Glomerular visceral epithelial cell (primary cell): Measurements from ENCODE around the gene HRC.
"Not testable (repeated sequence)": the region's sequence is repeated elsewhere in the genome, so short reads cannot be mapped to it uniquely, and the experiment has no call there.

ENCODE experiments used
- DNase-seq: peaks from one replicate; pipeline ENCODE4 v3.0.0-alpha.2; 2016; ENCODE audit errors: extremely low spot score

Gene HRC

GRCh38 chr19:49155005-49155819, at the start of gene HRC:
Gene HRC (minus strand): TSS chr19:49155396. CDS start chr19:49155237, 159 bp downstream.
- no peak for DNase-seq

- no peak for DNase-seq
Measured at GRCh38 chr19:49201042-49201441, 45.8 kb upstream of the HRC start.

DNA sequence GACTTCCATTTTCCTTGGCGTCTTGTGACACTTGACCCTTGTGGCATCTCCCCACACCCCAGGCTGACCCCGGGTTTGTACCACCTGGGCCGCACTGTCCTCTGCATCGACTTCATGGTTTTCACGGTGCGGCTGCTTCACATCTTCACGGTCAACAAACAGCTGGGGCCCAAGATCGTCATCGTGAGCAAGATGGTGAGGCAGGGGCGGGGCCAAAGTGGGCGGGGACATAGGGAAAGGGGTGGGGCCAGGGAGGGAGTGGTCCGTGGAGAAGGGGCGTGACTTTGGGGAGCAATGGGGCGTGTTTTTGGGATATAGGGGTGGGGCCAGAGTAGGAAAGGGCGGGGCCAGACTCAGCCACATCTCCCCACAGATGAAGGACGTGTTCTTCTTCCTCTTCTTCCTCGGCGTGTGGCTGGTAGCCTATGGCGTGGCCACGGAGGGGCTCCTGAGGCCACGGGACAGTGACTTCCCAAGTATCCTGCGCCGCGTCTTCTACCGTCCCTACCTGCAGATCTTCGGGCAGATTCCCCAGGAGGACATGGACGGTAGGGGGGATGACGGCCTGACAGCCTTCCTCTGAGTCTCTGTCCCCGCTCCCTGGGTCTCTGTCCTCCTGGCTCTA, 45.2 kb upstream of the HRC start:
- peak; percentile 21 for DNase-seq

DNA sequence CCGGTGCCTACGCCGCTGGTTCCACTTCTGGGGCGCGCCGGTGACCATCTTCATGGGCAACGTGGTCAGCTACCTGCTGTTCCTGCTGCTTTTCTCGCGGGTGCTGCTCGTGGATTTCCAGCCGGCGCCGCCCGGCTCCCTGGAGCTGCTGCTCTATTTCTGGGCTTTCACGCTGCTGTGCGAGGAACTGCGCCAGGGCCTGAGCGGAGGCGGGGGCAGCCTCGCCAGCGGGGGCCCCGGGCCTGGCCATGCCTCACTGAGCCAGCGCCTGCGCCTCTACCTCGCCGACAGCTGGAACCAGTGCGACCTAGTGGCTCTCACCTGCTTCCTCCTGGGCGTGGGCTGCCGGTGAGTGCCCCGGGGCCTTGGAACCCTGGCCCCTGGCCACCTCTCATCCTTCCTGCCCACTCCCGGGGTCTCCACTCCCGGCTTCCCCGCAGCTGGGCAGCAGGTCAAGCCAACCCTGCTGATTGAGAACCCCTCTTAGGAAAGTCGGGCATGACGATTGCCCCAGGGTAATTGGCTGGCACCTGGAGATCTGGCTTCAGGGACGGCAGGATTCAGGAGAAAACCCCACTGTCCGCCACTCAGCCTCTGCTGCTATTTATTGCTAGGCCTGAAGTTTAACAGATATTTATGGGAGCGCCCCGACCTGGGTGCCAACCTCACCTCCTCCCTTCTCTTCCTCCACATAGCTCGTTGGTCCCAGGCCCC, 41.5 kb upstream of the HRC start:
- no peak for DNase-seq

DNA sequence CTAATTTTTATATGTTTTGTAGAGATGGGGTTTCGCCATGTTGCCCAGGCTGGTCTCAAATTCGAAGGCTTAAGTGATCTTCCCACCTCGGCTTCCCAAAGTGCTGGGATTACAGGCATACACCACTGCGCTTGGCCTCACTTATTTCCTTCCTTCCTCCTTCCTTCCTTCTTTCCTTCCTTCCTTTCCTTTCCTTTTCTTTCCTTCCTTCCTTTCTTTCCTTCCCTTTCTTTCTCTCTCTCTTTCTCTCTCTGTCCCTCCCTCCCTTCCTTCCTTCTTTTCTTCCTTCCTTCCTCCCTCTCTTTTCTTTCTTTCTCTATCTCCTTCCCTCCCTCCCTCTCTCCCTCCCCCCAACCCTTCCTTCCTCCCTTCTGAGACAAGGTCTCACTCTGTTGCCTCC, 39.2 kb upstream of the HRC start:
- no peak for DNase-seq

GRCh38 chr19:49193822-49194394, 38.7 kb upstream of the HRC start:
- no peak for DNase-seq

DNA sequence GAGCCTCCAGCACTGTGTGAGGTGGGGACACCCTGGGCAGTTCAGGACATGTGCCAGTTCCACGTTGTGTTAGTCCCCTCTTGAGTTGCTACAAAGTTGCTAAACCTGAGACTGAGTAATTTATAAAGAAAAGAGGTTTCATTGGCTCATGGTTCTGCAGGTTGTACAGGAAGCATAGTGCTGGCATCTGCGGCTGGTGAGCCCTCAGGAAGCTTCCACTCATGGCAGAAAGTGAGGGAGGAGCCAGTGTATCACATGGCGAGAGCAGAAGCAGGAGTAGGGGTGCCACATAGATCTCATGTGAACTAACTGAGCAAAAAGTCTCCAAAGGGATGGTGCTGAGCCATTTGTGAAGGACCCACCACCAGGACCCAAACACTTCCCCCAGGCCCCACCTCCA, 35.6 kb upstream of the HRC start:
- DNase-seq: no peak

GRCh38 chr19:49189259-49189658, 34.1 kb upstream of the HRC start:
- no peak for DNase-seq

DNA sequence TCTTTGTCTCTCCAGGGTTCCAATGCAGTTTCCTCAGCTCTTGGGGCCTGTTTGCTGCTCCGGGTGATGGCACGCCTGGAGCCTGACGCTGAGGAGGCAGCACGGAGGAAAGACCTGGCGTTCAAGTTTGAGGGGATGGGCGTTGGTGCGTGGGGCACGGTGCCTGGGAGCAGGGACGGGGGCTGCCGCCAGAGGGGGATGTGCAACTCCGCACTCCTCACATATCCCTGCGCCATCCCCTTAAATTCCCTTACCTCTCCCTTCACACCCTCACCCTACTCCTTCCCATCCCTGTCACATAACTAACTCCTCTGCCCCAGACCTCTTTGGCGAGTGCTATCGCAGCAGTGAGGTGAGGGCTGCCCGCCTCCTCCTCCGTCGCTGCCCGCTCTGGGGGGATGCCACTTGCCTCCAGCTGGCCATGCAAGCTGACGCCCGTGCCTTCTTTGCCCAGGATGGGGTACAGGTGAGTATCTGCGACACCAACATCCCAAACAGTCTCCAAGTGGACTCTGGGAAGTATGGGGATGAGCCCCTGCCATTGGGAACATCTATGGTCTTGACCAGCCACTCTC, 33.5 kb upstream of the HRC start:
- no peak for DNase-seq

DNA sequence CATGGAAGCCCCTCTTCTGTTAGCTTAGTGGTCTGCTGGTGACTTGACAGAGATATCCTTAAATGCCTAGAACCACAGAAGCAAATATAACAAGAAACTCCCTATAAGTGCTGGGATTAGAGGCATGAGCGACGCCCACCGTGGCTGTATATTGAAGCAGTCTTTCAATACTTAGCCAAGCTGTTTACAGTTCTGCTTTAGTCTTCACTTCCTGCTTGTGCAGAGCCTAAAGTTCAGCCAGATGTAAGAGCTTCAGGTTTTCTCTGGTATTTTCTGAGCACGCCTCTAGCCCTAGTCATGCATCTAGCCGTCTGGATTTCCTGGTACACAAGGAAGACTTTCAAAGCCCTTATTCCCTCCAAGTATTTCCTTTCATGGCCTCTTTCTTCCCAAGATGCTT, 30.9 kb upstream of the HRC start:
- no peak for DNase-seq

DNA sequence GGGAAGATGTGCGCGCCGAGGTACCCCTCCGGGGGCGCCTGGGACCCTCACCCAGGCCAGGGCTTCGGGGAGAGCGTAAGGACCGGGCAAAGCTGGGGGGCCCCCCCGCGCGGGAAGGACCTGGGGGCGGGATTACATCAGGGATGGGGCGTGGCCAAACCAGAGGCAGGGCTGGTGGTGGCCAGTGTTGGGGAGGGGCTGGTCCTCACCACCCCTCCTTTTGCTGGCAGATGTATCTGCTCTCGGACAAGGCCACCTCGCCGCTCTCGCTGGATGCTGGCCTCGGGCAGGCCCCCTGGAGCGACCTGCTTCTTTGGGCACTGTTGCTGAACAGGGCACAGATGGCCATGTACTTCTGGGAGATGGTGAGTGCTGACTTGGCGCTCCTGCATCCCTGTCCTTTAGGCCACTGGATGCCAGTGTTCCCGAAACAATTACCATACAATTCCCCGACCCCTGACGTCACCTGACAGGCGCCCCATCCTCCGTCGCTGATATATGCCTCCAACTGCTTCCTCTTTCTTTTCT, 27.7 kb upstream of the HRC start:
- DNase-seq: no peak

- DNase-seq: not testable (repeated sequence)
Measured at GRCh38 chr19:49182010-49182847, 27.0 kb upstream of the HRC start.

DNA sequence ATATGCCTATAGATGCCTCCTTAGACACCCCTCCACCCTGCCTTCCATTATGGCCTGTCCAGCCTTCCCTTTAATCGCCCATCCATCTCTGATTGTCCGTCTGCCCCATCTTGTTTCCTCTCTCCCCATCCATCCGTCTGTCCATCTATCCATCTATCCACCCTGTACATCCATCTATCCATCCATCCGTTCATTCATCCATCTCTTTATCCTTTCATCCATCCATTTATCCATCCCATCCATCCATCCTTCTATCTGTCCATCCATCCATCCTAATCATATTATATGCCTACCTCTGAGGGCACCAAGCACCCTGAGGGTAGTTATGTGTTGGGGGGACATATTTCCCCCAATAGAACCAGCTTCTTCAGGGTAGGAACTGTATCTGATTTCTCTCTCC, 25.5 kb upstream of the HRC start:
- DNase-seq: no peak

DNA sequence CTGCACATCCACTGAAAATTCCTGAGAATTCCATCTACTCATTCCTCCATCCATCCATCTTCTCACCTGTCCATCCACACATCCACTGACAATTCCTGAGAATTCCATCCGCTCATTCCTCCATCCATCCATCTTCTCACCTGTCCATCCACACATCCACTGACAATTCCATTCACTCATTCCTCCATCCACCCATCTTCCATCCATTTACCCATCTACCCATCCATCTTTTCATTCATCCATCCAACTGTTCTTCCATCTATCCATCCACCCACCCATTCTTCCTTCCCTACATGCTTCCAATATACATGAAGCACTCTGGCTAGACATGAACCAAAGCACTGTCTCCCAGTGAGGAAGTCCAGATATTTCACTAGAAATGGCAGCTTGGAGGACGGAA, 18.0 kb upstream of the HRC start:
- DNase-seq: no peak

DNA sequence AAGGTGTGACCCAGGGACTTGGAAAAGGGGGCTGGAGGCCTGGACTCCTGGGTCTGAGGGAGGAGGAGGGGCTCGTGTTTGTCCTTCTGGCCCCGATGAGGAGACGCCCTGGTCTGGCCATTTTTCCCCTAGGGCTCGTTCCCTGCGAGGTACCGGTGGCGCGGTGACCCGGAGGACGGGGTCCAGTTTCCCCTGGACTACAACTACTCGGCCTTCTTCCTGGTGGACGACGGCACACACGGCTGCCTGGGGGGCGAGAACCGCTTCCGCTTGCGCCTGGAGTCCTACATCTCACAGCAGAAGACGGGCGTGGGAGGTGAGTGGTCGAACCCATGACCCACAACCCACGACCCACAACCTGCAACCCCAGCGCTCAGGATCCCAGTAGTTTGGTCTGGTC, 13.2 kb upstream of the HRC start:
- DNase-seq: no peak

DNA sequence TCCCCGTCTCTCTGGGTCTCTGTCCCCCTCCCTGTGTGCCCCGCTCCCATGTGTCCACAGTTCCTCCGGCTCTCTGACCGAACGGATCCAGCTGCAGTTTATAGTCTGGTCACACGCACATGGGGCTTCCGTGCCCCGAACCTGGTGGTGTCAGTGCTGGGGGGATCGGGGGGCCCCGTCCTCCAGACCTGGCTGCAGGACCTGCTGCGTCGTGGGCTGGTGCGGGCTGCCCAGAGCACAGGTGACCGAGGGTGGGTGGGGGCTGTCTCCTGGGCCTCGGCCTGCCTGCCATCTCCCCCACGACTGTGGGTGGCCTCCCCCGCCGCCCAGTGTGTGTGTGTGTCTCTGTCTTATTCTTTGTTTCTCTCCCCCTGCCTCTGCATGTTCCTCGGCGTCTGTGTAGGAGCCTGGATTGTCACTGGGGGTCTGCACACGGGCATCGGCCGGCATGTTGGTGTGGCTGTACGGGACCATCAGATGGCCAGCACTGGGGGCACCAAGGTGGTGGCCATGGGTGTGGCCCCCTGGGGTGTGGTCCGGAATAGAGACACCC, 12.7 kb upstream of the HRC start:
- no peak for DNase-seq

GRCh38 chr19:49165865-49166301, 10.7 kb upstream of the HRC start:
- no peak for DNase-seq

DNA sequence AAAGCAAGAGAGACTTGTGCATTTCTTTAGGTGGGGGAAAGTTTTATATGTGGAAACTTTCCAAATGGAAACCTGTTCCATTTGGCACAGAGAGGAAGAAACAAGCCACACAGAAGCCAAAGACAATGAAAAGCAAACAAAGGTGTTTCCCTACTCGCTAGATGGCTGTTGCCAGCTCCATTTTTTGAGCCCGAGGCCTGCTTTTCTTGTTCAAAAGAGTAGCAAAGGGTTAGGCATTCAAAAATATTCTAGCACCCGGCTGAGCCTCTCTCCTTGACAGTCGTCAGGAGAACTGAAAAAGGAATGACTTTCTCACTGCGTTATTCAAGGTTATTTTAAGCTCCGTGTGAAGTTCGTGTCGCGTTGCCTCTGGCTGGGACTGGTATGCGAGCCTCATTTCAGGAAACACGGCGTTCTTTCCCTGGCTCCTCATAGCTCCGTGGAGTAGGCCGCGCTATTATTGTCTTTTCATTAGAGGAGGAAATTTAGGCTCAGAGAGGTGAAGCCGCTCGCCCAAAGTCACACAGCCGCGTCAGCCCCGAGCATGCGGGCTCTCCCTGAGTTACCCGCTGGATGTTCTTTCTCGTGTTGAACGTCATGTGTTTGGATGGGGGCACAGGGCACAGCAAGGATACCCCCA, 10.0 kb upstream of the HRC start:
- DNase-seq: no peak

DNA sequence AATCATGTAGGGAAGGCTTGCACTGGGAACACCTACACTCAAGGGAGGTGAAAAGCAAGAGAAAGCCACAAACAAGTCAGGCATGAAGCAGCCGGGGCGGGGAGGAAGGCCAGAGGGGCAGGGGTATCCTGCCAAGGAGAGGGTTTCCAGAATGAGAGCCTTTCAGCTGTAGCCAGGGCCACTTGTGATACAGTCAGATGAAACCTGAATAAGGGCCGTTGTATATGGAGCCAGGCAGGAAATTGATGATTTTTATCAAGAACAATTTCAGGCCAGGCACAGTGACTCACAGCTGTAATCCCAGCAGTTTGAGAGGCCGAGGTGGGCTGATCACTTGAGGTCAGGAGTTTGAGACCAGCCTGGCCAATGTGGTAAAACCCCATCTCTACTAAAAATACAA, 6.8 kb upstream of the HRC start:
- no peak for DNase-seq
